T47D (cell line): ENCODE results near the gene OIT3.

Experiments
- DNase-seq, 2 experiments: peaks; one replicate each; pipeline versions ENCODE4 v3.0.0 to v3.0.0-alpha.2; 2011 to 2012; ENCODE audit warnings: low read depth in 1 of 2, low spot score in 1 of 2
- JUND ChIP-seq: IDR thresholded peaks from 2 replicates; pipeline ENCODE4 v1.6.1; 2012; ENCODE audit warnings: low read depth
- in situ Hi-C: cut with HindIII; loops from 2 replicates; pipeline ENCODE4 v1.10.0; 2016; ENCODE audit warnings: low sequenced_read_pairs, low pct_unique_long_range_greater_than_20kb

Gene OIT3

GRCh38 chr10:72981028-72981881 is 87.7 kb downstream of the OIT3 start:
- no peak for DNase-seq
- no peak for TF ChIP-seq JUND
- in situ Hi-C loops: no loop called here

DNA sequence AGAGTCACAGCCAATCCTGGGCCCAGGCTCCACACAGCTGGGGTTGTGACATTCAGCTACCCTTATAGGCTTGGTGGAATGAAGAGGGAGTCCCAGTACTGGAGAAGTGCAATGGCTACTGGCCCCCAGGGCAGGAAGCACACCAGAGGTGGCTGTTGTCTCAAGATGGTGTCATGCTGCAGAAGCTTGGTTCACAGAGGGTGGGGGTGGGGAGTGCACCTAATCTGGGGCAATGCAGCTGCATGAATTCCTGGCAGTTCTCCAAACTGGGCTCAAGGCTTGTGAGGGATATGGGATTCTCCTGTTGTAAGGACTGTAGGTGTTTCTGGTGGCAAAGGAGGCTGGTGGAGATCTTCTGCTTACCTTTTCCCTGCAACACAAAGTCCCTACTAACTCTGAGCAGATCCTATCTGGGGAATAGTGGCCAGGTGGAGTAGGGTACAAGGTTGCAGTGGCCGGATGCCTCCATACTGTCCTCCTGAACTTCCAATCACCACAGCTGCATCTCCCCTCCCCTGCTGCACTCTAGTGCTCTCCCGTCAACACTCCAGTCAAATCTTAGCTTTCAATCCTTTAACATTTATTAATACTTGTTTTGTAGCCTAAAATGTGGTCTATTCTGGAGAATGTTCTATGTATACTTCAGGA is 88.5 kb downstream of the OIT3 start:
- TF ChIP-seq JUND: no peak
- in situ Hi-C loops: no loop called here
- DNase-seq: no peak
